HG02759 (cell line): ENCODE measurements around the gene P4HTM.
A peak's percentile ranks its signal among the peaks of the same experiment; 100 is the strongest.
"Not testable (repeated sequence)": the region's sequence is repeated elsewhere in the genome, so short reads cannot be mapped to it uniquely, and the experiment has no call there.

Source experiments
- ATAC-seq: cut with Tn5 transposase; IDR thresholded peaks from one replicate; pipeline ENCODE4 v1.9.1; 2021; ENCODE audit warnings: mild to moderate bottlenecking, moderate library complexity; ENCODE audit not compliant: unreplicated experiment

Gene P4HTM

GRCh38 chr3:49007771-49008528, 17.9 kb downstream of the P4HTM start:
- ATAC-seq: peak; percentile 40

GRCh38 chr3:49008627-49009026, 18.6 kb downstream of the P4HTM start:
- not testable (repeated sequence) for ATAC-seq

- ATAC-seq: no peak
These were observed 19.4 kb downstream of the P4HTM start for GRCh38 chr3:49009396-49009795.

- ATAC-seq: no peak
These were observed 22.5 kb downstream of the P4HTM start for GRCh38 chr3:49012441-49013017.

- no peak for ATAC-seq
These were observed 23.2 kb downstream of the P4HTM start for GRCh38 chr3:49013113-49013737.

GRCh38 chr3:49013738-49014660, 24.0 kb downstream of the P4HTM start:
- ATAC-seq: no peak

- ATAC-seq: no peak
These were observed 25.0 kb downstream of the P4HTM start for GRCh38 chr3:49015072-49015471.

GRCh38 chr3:49015765-49016164, 25.7 kb downstream of the P4HTM start:
- ATAC-seq: no peak

- no peak for ATAC-seq
These were observed 26.6 kb downstream of the P4HTM start for GRCh38 chr3:49016414-49017228.

- ATAC-seq: no peak
These were observed 27.4 kb downstream of the P4HTM start for GRCh38 chr3:49017229-49017970.

GRCh38 chr3:49017971-49018706, 28.1 kb downstream of the P4HTM start, which contains the start of gene DALRD3:
Gene DALRD3 (minus strand): TSS chr3:49018580. CDS start chr3:49018564, 16 bp downstream.
- no peak for ATAC-seq

GRCh38 chr3:49018707-49019006, 28.6 kb downstream of the P4HTM start:
- ATAC-seq: no peak

GRCh38 chr3:49019941-49020329, 29.9 kb downstream of the P4HTM start:
- no peak for ATAC-seq

GRCh38 chr3:49020330-49021212, 30.5 kb downstream of the P4HTM start:
- ATAC-seq: peak; percentile 1

GRCh38 chr3:49021213-49021812, 31.3 kb downstream of the P4HTM start:
- ATAC-seq: peak; percentile 54

GRCh38 chr3:49021813-49022687, 32.0 kb downstream of the P4HTM start, which contains the start of gene NDUFAF3:
Gene NDUFAF3 (plus strand): TSS chr3:49022121. CDS start chr3:49022145, 24 bp downstream.
- ATAC-seq: peak; percentile 56
